Measurements from ENCODE around the gene CTIF.

DNA sequence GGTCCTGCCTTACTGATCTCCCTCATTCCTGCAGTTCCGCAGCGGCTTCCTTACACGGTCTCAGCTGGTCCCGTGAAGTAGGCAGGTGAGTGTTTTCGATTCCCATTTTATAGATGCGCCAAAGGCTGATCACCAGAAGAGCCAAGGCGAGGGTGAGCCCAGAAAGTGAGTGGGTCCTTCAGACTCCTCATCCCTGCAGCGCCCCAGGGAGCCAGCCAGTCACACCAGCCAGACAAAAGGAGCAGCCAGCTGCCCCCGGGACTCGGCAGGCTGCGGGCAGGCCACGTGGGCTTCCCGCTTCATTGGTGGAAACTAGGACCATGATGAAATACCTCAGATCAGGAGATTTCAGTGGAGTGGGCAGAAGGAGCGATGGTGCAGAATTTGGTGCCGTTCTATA is 326.0 kb downstream of the CTIF start:
- TF ChIP-seq, protein P1, sequence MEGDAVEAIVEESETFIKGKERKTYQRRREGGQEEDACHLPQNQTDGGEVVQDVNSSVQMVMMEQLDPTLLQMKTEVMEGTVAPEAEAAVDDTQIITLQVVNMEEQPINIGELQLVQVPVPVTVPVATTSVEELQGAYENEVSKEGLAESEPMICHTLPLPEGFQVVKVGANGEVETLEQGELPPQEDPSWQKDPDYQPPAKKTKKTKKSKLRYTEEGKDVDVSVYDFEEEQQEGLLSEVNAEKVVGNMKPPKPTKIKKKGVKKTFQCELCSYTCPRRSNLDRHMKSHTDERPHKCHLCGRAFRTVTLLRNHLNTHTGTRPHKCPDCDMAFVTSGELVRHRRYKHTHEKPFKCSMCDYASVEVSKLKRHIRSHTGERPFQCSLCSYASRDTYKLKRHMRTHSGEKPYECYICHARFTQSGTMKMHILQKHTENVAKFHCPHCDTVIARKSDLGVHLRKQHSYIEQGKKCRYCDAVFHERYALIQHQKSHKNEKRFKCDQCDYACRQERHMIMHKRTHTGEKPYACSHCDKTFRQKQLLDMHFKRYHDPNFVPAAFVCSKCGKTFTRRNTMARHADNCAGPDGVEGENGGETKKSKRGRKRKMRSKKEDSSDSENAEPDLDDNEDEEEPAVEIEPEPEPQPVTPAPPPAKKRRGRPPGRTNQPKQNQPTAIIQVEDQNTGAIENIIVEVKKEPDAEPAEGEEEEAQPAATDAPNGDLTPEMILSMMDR (IDR thresholded peaks at IDR 0.05), result no peak
- TF ChIP-seq POLR2A (IDR thresholded peaks at IDR 0.05), result no peak
- no peak for TF ChIP-seq POLR2AphosphoS5 (IDR thresholded peaks at IDR 0.05)
- TF ChIP-seq EP300 (IDR thresholded peaks at IDR 0.05), result no peak
